DOHH2 (cell line): ENCODE data around the gene TMEM53.

Experiments used
- EZH2phosphoT487 ChIP-seq: fragments of 200-600 bp; sonication (generic); IDR thresholded peaks from 2 replicates; pipeline ENCODE4 v1.6.1; 2017; ENCODE audit warnings: borderline replicate concordance, mild to moderate bottlenecking, antibody characterized with exemption, low read length, moderate library complexity, mixed read lengths
- TF ChIP-seq, protein P1 (sequence below): fragments of 200-600 bp; sonication (generic); IDR thresholded peaks from one replicate; pipeline ENCODE4 v1.5.1; 2014; ENCODE audit warnings: antibody characterized with exemption, mild to moderate bottlenecking, low read depth, low read length; ENCODE audit not compliant: poor library complexity, severe bottlenecking

- TF ChIP-seq, protein P1, sequence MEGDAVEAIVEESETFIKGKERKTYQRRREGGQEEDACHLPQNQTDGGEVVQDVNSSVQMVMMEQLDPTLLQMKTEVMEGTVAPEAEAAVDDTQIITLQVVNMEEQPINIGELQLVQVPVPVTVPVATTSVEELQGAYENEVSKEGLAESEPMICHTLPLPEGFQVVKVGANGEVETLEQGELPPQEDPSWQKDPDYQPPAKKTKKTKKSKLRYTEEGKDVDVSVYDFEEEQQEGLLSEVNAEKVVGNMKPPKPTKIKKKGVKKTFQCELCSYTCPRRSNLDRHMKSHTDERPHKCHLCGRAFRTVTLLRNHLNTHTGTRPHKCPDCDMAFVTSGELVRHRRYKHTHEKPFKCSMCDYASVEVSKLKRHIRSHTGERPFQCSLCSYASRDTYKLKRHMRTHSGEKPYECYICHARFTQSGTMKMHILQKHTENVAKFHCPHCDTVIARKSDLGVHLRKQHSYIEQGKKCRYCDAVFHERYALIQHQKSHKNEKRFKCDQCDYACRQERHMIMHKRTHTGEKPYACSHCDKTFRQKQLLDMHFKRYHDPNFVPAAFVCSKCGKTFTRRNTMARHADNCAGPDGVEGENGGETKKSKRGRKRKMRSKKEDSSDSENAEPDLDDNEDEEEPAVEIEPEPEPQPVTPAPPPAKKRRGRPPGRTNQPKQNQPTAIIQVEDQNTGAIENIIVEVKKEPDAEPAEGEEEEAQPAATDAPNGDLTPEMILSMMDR = no peak
- no peak for TF ChIP-seq EZH2phosphoT487
These were observed 29.5 kb downstream of the TMEM53 start for GRCh38 chr1:44644806-44645205.
